Glomerular visceral epithelial cell (primary cell): ENCODE measurements around the gene COL23A1.

Experiments
- DNase-seq: peaks from one replicate; pipeline ENCODE4 v3.0.0-alpha.2; 2016; ENCODE audit errors: extremely low spot score

The COL23A1 gene

DNA sequence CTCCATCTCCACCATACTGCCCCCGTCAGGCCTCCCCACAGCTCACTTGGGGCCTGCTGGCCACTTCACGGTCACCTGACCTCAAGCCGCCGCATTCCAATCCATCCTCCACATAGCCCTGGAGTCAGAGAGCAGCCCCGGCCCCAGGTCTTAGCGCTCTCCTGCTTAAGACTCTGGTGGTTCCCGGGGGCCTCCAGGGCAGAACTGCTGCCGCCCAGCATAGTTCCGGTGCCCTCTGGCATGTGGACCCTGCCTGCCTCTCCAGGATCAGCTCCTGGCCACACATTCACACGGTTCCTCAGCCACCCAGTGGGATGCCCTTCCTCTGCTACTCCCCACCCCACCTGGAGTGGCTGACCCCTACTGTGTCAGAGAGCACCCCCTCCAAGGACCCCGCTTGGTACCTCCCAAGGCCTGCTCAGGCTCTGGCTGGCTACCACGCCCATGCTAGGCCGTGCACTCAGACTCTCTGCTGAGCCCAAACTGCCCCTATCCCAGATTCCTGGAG lies 366.3 kb downstream of the COL23A1 start:
- no peak for DNase-seq

DNA sequence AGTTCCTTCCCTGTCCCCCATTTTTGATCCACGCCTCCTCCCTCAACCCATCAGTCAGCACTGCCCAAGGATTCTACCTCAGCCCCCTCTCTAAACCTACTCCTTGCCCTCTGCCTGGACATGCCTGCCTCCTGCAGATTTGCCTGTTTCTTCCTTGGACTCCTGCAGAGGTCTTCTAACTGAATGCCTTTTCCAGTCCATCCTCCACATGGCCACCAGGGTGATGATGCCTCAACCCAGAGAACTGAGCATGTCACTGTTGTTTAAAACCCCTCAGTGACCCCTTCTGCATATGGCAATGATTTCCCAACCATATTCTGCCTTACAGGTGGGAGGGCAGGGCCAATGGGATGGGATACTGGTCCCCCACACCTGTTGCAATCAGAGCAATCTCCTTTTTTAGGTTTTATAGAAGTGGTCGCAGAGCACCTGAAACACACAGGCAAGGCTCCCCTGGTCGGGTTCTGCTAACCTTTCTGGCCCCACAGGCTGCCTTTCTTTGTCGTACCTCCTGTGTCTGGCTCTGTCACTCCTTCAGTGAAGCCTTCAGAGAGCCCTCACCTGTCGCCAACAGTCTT lies 366.9 kb downstream of the COL23A1 start:
- DNase-seq: no peak

DNA sequence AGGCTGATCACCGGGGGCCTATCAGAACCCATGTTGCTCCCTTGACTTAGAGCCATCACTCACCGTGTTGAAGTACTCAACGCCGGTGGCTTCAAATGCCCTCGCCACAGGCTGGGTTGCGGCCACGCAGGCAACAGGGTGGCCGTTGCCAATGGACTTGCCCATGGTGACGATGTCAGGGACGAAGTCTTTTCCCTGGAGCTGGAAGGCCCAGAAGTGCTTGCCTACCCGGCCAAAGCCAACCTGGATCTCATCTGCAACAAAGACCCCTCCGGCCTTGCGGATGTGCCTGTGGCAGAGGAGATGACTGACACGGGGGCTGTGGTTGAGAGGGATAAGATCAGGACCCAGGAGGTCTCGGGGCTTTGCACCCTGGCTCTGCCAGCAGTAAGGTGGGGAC lies 367.9 kb downstream of the COL23A1 start:
- no peak for DNase-seq

DNA sequence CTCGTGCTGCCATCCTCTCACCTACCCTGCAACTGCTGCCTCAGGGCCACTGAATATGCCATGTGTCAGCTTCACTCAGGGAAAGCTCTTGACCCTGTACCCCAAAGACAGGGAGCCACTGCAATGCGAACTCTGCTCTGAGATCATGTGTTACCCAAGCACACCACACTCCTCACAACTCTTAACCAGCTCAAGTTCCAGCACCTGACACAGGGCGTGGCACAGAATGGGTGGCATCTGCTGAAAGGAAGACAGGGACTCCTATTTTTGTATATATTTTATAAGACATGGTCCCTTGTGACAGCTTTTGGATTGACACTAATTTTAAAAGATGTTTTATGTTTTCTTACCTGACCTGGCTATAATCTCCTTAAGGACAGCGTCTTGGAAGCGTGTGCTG lies 368.3 kb downstream of the COL23A1 start:
- DNase-seq: no peak

DNA sequence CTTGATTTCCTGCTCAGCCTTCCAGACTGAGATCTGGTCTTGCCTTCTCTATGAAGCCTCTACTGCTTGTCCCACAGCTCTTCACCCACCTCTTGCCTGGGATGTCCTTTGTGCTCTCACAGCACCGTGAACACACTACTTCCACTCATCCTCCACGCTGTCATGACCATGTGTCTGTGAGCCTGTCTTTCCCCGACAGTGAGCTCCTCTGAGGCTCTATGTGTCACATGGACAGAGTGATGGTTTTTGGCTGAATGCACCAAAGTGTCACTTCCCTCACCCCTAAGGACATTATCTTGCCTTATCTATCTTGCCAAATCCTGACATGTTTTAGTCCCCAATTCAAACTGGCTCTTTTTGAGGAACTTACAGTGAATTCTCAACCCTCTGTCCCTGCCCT lies 368.9 kb downstream of the COL23A1 start:
- DNase-seq: no peak

DNA sequence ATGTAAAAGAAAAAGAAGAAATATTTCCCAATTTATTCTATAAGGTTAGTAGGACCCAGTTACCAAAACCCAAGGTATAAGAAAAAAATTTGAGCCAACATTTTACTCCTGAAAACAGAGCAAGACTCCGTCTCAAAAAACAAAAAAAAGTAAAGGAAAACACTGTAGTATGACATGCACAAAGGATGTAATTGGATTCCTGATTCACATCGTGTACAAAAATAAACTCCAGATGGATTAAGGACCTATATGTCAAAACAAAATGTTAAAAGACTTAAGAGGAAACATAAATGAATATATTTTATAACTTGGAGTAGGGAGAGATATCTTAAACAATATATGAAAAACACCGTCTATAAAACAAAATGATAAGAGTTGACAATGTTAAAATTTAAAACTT lies 371.4 kb downstream of the COL23A1 start:
- DNase-seq: no peak

DNA sequence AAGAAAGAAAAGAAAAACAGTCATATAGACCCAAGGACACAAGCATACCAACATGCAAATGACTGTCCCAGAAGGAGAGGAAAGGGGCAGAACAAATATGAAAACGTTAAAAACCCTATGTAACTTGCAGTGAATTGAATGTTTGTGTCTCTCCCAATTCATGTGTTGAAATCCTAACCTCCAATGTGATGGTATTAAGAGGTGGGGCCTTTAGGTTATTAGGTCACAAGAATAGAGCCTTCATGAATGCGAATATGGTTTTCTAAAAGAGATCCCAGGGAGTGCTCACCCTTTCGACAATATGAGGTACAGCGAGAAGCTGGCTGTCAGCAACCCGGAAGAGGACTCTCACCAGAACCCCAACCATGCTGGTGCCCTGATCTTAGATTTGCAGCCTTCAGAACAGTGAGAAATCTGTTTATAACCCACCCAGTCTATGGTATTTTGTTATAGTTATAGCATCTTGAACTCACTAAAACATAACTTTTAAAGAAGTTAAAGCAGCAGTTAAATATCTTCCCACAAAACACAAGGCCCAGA lies 371.9 kb downstream of the COL23A1 start:
- DNase-seq: no peak

DNA sequence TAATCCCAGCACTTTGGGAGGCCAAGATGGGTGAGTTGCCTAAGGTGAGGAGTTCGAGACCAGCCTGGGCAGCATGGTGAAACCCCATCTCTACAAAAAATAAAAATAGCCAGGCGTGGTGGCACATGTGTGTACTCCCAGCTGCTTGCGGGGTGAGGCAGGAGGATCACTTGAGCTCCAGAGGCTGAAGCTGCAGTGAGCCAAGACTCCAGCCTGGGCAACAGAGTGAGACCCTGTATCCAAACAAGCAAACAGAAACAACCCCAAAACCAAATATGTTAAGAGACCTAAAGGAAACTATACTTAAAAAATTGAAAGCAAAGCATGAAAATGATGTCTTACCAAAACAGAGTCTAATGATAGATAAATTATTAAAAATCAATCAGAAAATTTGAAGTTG lies 373.4 kb downstream of the COL23A1 start:
- DNase-seq: no peak

DNA sequence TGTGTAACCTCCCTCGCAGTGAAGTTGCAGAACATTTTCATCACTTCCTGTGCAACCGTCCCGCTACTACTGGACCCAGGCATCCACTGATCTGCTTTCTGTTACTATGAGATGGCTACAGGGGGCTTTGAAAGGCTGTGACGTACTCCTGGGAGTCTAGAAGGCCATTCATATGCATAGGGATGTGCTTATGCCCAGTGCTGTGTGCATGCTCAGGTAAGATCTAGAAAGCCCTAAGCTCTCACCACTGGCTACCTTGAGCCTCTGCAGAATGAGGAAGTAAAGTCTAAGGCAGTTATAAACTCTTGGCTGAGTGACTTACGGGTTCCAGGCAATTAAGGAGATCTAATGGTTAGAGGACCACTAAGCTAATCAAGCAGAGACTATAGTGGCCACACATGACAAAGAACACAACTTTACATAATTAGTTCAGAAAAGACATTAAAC lies 374.1 kb downstream of the COL23A1 start:
- no peak for DNase-seq

DNA sequence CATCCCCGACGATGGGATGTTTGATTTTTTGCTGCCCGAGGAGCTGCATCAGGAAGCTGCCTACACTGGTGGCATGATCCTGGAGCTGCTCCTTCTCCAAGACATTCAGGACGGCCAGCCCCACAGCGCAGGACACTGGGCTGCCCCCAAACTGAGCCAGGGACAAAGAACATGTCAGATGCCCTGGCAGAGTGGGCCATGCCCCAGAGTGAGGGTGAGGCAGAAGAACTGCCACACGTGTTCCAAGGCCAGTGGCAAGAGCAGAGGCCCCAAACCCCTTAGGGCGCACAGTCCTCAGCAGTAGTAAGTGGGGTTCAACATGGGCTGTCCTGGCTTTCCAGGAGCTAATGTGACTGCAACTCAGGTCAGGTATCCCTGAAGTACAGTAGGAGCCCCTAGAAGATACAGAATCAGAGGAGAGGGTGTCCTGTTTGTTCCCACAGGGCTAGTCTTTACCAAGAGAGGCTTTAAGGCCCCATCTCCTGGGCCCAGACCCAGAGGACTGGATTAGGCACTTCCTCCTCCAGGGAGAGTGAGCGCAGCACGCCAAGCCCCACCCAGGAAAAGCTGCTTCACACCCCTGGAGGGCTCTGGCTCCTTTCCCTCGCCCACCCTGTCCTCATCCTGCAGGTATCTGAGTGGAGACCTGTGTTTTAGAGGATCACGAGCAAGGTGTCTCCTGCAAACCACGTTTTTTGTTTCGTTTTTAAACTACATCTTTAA lies 374.8 kb downstream of the COL23A1 start:
- no peak for DNase-seq

DNA sequence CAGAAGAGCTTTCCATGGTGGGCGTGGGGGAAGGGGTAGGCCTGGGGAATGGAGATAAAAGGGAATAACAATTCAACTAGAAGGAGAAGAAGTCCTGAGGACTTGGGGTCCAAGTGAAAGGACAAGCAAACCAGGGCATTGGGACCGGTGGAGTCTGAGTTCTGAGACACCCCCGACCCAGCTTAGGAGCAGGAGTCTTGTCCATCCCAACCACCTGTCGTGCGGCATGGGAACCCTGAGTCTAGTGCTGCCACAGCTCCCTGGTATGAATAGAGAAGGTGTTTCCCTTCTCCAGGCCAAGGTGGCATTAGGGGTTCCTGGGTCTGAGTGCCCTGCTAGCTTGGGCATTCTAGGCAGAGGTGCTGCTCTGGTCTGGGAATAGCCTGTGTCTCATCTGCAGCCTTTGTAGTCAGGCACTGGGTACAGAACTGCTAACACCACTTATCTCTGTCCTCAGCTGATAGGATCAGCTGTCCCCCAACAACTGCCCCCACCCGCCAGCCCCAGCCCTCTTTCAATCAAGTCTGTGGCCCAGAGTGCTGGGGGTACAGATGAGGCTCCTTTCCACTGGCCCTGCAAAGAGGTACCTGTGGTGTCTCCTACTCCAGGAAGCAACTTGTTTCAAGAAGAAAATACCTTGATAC lies 375.9 kb downstream of the COL23A1 start:
- DNase-seq: no peak

DNA sequence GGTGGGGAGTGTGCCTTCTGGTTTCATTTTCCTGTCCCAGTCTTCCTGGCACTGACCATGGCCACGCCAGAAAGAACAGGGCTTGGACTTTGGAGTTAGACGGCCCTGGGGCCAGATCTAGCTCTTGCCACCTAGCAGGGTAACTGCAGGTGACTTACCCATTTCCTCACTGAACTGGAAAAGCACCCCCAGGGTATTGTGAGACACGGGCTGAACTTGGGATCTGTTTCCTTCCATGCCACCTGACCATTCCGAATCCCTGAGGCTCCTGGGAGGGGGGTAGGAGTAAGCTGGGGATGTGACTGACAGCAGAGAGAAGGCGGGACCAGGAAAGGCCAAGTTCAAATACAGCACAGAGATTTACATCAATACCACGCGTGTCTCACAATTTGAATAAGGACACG lies 376.4 kb downstream of the COL23A1 start:
- DNase-seq: no peak

DNA sequence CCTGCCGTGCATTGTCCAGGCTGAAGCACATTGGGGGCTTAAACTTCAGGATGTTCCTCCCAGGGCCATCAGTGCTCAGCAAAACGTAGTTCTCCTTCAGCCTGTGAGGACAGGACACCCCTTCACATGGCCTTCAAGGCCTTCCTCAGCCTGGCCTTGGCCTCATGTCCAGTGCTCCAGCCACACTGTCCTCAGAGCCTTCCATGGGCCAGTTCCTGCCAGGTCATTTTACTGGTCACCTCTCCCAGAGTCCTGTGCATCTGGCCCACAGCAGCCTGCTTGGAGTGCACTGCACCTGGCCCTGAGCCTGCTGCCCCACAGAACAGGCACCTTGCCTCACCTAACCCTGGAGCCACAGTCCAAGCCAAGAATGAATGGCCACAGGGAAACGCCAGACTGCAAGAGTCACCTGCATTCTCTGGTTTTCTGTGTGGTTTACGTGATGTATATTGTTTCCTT lies 377.2 kb downstream of the COL23A1 start:
- no peak for DNase-seq

DNA sequence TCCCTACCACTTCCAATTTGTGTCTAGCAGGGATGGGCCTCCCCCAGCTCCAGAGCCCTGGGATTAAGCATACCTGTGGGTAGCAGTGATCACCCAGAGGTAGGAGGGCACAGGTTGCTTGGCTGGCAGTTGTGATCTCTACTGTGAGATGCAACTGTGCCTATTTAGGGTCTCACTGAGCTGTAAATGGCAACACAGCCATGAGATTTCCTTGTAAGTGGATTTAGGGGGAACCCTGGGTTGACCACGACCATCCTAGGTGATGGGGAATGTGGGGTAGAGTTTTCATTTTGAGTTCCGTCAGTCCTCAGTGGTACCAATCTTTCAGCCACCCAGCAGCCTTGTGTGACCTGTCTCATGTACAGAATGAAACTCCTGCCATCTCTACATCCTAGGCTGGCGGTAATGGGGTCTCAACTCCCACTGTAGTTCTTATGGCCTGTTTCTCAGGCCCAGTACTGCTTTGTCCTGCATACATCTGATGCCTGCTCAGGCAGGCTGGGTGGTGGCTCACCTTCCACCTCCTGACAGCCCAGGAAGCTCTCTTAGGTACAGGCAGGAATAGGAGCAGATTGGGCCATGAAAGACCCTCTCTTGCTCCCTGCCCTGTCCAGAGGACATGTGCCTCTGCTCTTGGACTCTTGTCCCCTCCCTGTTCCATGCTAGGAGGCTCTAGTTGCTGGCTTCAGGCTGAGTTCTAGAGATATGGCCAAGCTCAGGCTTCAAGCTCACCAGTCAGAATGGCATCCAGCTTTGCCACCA lies 377.8 kb downstream of the COL23A1 start:
- no peak for DNase-seq

DNA sequence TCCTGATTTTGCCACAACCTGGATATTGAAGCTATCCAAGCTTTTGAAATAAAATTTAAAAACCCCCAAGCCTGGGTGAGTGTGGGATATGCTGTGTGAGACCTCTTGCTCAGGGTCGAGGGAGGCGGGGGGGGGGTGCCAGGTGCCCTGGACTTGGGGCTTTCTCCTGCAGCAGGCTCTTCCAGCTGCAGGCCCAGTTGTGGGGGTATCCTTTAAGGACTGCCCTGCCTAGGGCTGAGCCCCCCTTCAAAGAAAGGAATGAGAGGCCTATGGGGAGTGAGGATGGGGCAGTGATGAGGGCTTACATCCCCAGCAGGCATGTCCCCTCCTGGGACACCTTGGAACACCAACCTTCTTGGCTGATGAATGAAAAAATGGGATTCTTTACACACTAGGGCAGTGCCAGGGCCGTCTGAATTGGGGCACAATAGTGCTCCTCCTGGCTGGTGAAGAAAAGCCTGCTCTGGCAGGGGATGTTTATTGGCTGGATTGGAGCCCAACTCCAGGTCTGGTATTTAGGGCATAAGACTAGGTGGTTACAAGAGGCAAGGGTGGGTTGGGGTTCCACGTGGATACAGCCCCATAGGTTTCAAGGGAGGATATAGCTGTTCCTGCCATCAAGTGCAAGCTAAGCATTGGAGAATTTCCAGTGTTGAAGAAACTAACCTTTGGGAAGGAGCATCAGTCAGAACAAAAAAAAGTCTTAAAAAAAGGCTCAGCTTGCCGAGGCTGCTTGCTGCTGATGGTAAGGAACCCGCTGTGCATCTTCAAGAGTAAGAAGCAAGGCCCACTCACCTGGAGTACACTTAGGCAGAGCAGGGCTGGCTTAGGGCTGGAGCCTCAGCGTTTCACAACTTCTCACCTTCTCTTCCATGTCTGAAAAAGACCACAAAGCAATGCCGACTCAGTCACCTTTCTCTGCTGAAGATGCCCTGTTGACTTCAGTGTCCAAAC lies 378.8 kb downstream of the COL23A1 start:
- no peak for DNase-seq

DNA sequence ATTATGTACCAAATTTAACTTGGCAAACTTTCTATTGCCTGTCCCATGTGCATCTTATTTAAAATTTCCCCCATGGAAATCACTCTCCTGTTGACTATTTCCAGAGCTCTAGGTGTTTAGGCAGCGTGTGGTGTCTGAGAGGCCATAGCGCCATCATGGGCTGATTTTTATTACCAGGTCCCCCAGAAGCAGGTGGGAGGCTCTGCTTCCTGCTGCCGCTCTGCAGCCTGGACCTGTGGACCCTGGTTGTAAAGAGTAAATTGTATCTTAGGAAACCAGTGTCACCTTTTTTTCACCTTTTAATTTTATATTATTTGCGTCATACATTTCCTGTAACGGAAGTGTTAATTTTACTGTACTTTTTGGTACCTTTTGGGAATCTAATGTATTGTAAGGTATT lies 379.5 kb downstream of the COL23A1 start:
- DNase-seq: no peak

DNA sequence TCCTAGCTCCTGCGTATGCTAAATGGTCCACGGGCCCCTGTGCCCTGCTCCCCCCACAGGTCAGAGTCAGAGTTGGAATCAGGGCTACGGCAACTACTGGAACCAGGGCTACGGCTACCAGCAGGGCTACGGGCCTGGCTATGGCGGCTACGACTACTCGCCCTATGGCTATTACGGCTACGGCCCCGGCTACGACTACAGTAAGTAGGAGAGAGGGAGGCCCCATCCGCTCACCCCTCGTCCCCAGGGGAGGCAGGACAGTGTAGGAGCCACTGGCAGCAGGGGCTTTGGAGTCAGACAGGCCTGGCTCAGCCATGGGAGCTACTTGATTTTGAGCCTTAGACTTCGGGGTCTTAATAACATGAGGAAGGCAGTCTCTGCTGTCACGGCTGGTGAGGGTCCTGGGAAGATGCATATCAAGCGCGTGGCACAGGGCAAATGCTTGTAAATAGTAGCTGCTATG lies 380.1 kb downstream of the COL23A1 start:
- DNase-seq: no peak

DNA sequence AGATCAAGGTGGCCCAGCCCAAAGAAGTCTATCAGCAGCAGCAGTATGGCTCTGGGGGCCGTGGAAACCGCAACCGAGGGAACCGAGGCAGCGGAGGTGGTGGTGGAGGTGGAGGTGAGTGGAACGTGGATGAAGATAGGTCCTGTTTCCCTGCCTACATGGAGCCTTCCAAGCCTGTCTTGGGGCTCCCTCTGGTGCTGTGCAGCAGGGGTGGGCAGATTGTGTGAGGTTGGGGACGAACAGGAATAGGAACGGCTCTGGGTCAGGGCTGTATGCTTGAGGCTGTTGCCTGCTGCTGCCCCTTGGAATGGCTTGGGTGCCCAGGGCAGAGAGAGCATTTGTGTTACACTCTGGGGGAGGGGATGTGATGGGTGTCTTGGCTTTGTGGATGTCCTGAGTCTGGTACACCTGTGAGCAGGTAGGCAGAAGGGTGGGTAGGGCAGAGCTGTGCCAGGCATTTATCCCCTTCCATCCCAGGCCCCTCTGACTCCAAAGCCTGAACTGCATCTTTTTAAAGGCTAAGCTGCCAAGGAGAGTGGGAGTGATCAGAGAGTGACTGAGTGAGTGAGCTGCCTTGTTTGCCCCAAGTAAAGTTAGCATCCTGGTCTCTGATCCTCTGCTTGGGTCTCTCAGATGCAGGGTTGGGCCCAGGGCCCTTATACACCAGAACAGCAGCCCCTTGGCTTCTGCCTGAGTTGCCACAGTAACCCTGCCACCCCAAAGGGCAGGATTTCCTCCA lies 380.7 kb downstream of the COL23A1 start:
- DNase-seq: no peak

DNA sequence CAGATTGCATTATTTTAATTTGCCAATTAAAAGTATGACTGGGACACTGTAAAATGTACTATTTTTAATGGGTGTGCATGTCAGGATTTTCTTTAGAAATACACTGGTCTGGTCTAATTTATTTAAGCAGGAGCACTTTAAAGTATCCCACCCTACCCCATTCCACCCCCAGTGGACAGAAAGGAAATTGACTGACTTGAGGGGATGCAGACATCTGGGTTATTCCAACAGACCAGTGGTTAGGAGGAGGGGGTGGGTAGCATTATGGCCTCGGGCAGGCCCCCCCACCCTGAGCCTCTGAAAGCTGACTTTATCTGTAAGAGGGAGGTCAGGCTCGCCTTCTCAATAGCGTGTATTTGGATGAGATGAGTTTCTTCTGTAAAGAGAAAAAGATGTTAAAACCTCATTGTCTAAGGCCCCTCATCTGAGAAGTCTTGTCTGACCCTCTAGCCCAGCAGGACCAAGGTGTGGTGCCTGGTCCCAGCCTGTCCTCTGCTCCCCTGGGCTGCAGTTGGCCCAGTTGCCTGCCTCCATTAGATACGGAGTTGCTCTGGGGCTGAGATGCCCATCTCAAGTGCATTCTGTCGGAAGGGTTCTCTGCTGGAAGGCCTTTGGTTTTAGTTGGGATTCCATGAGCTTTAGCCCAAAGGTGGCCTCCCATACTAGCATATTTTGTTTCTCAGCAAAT lies 381.5 kb downstream of the COL23A1 start:
- DNase-seq: no peak
